HepG2 (cell line): ENCODE results near the gene RMND5A. TPM values are rescaled to one million over a fixed set of nuclear protein-coding genes. Genes with fewer than 3 reads are reported as not detected.

ENCODE experiments used
- ATAC-seq: fragments of 200-7000 bp; cut with Tn5 transposase; 3 replicates; pipeline ENCODE4 v1.9.1; 2020; ENCODE audit warnings: mild to moderate bottlenecking, moderate library complexity
- BruUV-seq: library from RNA; stranded (reverse); fragments of 400-500 nt; replicated peaks from 2 replicates; lab custom pipeline; 2021; lab: Mats Ljungman, UMichigan
- CTCF ChIA-PET: fragments of 300-600 bp; formaldehyde crosslinking; extraction: SDS; loops from one replicate; lab custom pipeline; 2021; ENCODE audit warnings: low total read pairs, inconsistent platforms, low intra/inter-chr PET ratio; lab: Yijun Ruan, JAX
- POLR2A ChIA-PET: fragments of 350-600 bp; sonication (Branson Sonifier 250); formaldehyde crosslinking; loops from one replicate; lab custom pipeline; 2020; ENCODE audit warnings: antibody characterized with exemption, inconsistent platforms; lab: Yijun Ruan, JAX
- DNase-seq: peaks from one replicate; pipeline ENCODE4 v3.0.0-alpha.2; 2015; ENCODE audit warnings: low spot score
- FAIRE-seq: peaks from 3 replicates; lab custom pipeline; 2011; peaks lifted over from hg19 to GRCh38; lab: Jason Lieb, UNC
- H2AFZ ChIP-seq: one replicate; pipeline ENCODE4 v1.6.1; 2011; ENCODE audit warnings: low read length, inconsistent platforms
- H3K27ac ChIP-seq: fragments of 300-600 bp; 3 replicates; pipeline ENCODE4 v1.8.0; 2011; ENCODE audit warnings: mixed run types, mild to moderate bottlenecking, mixed read lengths, low read length, inconsistent platforms; ENCODE audit not compliant: insufficient read depth; ENCODE audit errors: extremely low read length
- H3K27me3 ChIP-seq, 2 experiments: fragments of 200-600 bp in 1 of 2; 2 replicates in 1 of 2; 3 replicates in 1 of 2; pipeline versions ENCODE4 v1.6.0 to v1.8.0; 2011; ENCODE audit warnings: low read length in 2 of 2, mild to moderate bottlenecking in 2 of 2, moderate library complexity in 2 of 2, inconsistent platforms in 1 of 2; ENCODE audit not compliant: insufficient read depth in 2 of 2, control insufficient read depth in 1 of 2
- H3K36me3 ChIP-seq, 2 experiments: fragments of 200-600 bp in 1 of 2; replicated peaks in 1 of 2; 2 replicates in 1 of 2; 3 replicates in 1 of 2; pipeline versions ENCODE4 v1.5.1 to v1.8.0; 2011; ENCODE audit warnings: low read length in 2 of 2, inconsistent platforms in 1 of 2; ENCODE audit not compliant: insufficient read depth in 2 of 2, control insufficient read depth in 1 of 2
- H3K4me1 ChIP-seq: 2 replicates; pipeline ENCODE4 v1.5.1; 2012; ENCODE audit warnings: low read length, inconsistent platforms; ENCODE audit not compliant: insufficient read depth
- H3K4me2 ChIP-seq: 2 replicates; pipeline ENCODE4 v1.6.0; 2011; ENCODE audit warnings: low read depth, low read length, inconsistent platforms
- H3K4me3 ChIP-seq, 3 experiments: fragments of 200-600 bp in 1 of 3; sonication (generic), shearing (Covaris generic) in 1 of 3; replicated peaks in 1 of 3; 2 replicates each; pipeline ENCODE4 v1.5.1; 2011 to 2016; ENCODE audit warnings: low read length in 3 of 3, inconsistent platforms in 2 of 3, low read depth in 2 of 3, mild to moderate bottlenecking in 2 of 3, control low read depth in 1 of 3, mixed read lengths in 1 of 3; ENCODE audit not compliant: insufficient read depth in 1 of 3
- H3K79me2 ChIP-seq: one replicate; pipeline ENCODE4 v1.6.1; 2011; ENCODE audit warnings: low read length, inconsistent platforms; ENCODE audit not compliant: insufficient read depth
- H3K9ac ChIP-seq: 2 replicates; pipeline ENCODE4 v1.6.0; 2011; ENCODE audit warnings: mild to moderate bottlenecking, low read depth, low read length, inconsistent platforms; ENCODE audit not compliant: insufficient read depth
- H3K9me3 ChIP-seq: 2 replicates; pipeline ENCODE4 v1.5.1; 2012; ENCODE audit warnings: mild to moderate bottlenecking, low read length
- H4K20me1 ChIP-seq: 2 replicates; pipeline ENCODE4 v1.6.0; 2011; ENCODE audit warnings: inconsistent platforms, mild to moderate bottlenecking, low read length, moderate library complexity; ENCODE audit not compliant: insufficient read depth
- ADNP ChIP-seq: sonication (generic); formaldehyde crosslinking; IDR thresholded peaks from 2 replicates; pipeline ENCODE4 v1.4.0; 2020; ENCODE audit warnings: missing genetic modification reagents
- ATAD3A ChIP-seq: sonication (generic); formaldehyde crosslinking; IDR thresholded peaks from 2 replicates; pipeline ENCODE4 v1.4.0; 2020; ENCODE audit warnings: missing genetic modification reagents
- EEA1 ChIP-seq: sonication (generic); formaldehyde crosslinking; IDR thresholded peaks from 2 replicates; pipeline ENCODE4 v1.5.1; 2020; ENCODE audit warnings: mild to moderate bottlenecking, missing genetic modification reagents, borderline replicate concordance
- FOXK2 ChIP-seq: fragments of 450-650 bp; IDR thresholded peaks from 2 replicates; pipeline ENCODE4 v1.6.1; 2016
- HMG20A ChIP-seq: IDR thresholded peaks from 2 replicates; pipeline ENCODE4 v1.6.1; 2016; ENCODE audit warnings: borderline replicate concordance
- MED8 ChIP-seq: sonication (generic); formaldehyde crosslinking; IDR thresholded peaks from 2 replicates; pipeline ENCODE4 v1.8.1; 2023; ENCODE audit warnings: mild to moderate bottlenecking, missing genetic modification reagents; ENCODE audit not compliant: insufficient replicate concordance
- MEIS2 ChIP-seq: sonication (generic); formaldehyde crosslinking; IDR thresholded peaks from 2 replicates; pipeline ENCODE4 v1.9.0; 2021; ENCODE audit warnings: mild to moderate bottlenecking, missing genetic modification reagents
- NRL ChIP-seq: sonication (generic); formaldehyde crosslinking; IDR thresholded peaks from 2 replicates; pipeline ENCODE4 v1.5.0; 2020; ENCODE audit warnings: missing genetic modification reagents, mild to moderate bottlenecking, moderate library complexity, borderline replicate concordance
- POLR2A ChIP-seq, 2 experiments: IDR thresholded peaks; 2 replicates each; pipeline ENCODE4 v1.6.1; 2011; ENCODE audit warnings: low read depth in 2 of 2, low read length in 2 of 2, mild to moderate bottlenecking in 1 of 2, moderate library complexity in 1 of 2; ENCODE audit not compliant: insufficient read depth in 1 of 2
- SOX6 ChIP-seq, 2 experiments: fragments of 450-650 bp in 1 of 2; sonication (generic) in 1 of 2; formaldehyde crosslinking in 1 of 2; IDR thresholded peaks; 2 replicates each; pipeline versions ENCODE4 v1.4.0 to v1.6.1; 2017 to 2020; ENCODE audit warnings: antibody characterized with exemption in 1 of 2, mild to moderate bottlenecking in 1 of 2, missing genetic modification reagents in 1 of 2
- STAG1 ChIP-seq: sonication (generic); formaldehyde crosslinking; IDR thresholded peaks from 2 replicates; pipeline ENCODE4 v1.4.0; 2020; ENCODE audit warnings: missing genetic modification reagents
- ZKSCAN8 ChIP-seq: IDR thresholded peaks from 2 replicates; pipeline ENCODE4 v1.6.1; 2016; ENCODE audit warnings: borderline replicate concordance, missing genetic modification reagents, missing compliant biosample characterization
- ZNF383 ChIP-seq: sonication (generic); formaldehyde crosslinking; IDR thresholded peaks from 2 replicates; pipeline ENCODE4 v1.4.0; 2020; ENCODE audit warnings: missing genetic modification reagents, mild to moderate bottlenecking, borderline replicate concordance
- ZNF550 ChIP-seq: sonication (generic); formaldehyde crosslinking; IDR thresholded peaks from 2 replicates; pipeline ENCODE4 v1.4.0; 2020; ENCODE audit warnings: mild to moderate bottlenecking, missing genetic modification reagents, borderline replicate concordance
- WGBS: methylation state at CpG from one replicate; pipeline ENCODE4 v1.1.6; 2017; ENCODE audit warnings: low lambda C conversion rate; 5-methylcytosine and 5-hydroxymethylcytosine counted together
- in situ Hi-C: cut with HindIII; loops from 2 replicates; pipeline ENCODE4 v1.10.0; 2017; ENCODE audit warnings: low pct_unique_long_range_greater_than_20kb; ENCODE audit not compliant: extremely low pct_ligation_motif_present
- intact Hi-C: fragments of 100-400 bp; cut with micrococcal nuclease; formaldehyde crosslinking; loops from one replicate; pipeline ENCODE4 v1.10.0; 2022; ENCODE audit not compliant: unreplicated experiment
- polyA plus RNA-seq, 8 experiments: library from polyadenylated mRNA; depleted of rRNA in 3 of 8; stranded (reverse) in 7 of 8; unstranded in 1 of 8; fragments of >200 nt; fragmentation: Illumina TruSeq in 4 of 8; extraction: Trizol in 4 of 8; gene quantifications; 2 replicates each; pipeline versions ENCODE4 v1.2.1 to v1.2.3, GENCODE V29; 2011 to 2016; ENCODE audit warnings: low read depth in 4 of 8, missing spikeins in 1 of 8, mixed read lengths in 1 of 8; ENCODE audit not compliant: insufficient read depth in 1 of 8
- total RNA-seq, 5 experiments: library from RNA; depleted of rRNA; stranded (reverse); fragments of >200 nt; fragmentation: Illumina TruSeq; extraction: Trizol; gene quantifications; 2 replicates each; pipeline ENCODE4 v1.2.3, GENCODE V29; 2016; ENCODE audit warnings: low read depth in 1 of 5

The RMND5A gene
- total and polyA plus RNA-seq, 2 of the 13 experiments (the other 11 are each of a cell fraction or from before 2014, with no cell fraction given): 31.0 to 66.4 TPM

GRCh38 chr2:86769838-86770237 lies 49.7 kb downstream of the RMND5A start:
- WGBS: 96% methylated on average over 4 of the region's 4 CpGs
- Histone ChIP-seq H3K4me1 (peaks cover 11% of the 10 kb centered on the region), H4K20me1 (no peaks in the 10 kb centered on the region), H3K4me2 (no peak overlapping the region), H3K9me3 (no peaks in the 10 kb centered on the region), H3K36me3 (peaks cover 34 to 91% of the 10 kb centered on the region in 2 experiments), H3K4me3 (no peak overlapping the region)
- intact Hi-C loops: no loop called here
- no peak for ATAC-seq
- DNase-seq: no peak
- FAIRE-seq: no peak
- POLR2A ChIA-PET: no interaction called here
- in situ Hi-C loops: no loop called here
- TF ChIP-seq ADNP (CRISPR knock-in tag): no peak
- TF ChIP-seq ATAD3A (CRISPR knock-in tag): no peak
- no peak for TF ChIP-seq MEIS2 (CRISPR knock-in tag)
- no peak for TF ChIP-seq ZNF383 (CRISPR knock-in tag)
- no peak for TF ChIP-seq POLR2A (IDR thresholded peaks at IDR 0.05; ENCODE audit: insufficient read depth in 1 of 2, low read depth in 2 of 2, low read length in 2 of 2)
- no peak for TF ChIP-seq EEA1 (CRISPR knock-in tag)
- no peak for TF ChIP-seq MED8 (CRISPR knock-in tag)
- TF ChIP-seq ZNF550 (CRISPR knock-in tag): no peak
- no peak for TF ChIP-seq STAG1
- no peak for TF ChIP-seq ZKSCAN8 (CRISPR knock-in tag)
- no peak for TF ChIP-seq SOX6 (IDR thresholded peaks at IDR 0.05)
- TF ChIP-seq SOX6 (CRISPR knock-in tag; IDR thresholded peaks at IDR 0.05): no peak
- TF ChIP-seq FOXK2: no peak
- TF ChIP-seq NRL (CRISPR knock-in tag): no peak
- no peak for TF ChIP-seq HMG20A (CRISPR knock-in tag)
- TF ChIP-seq, all 625 proteins: peak for 0
- CTCF ChIA-PET: no interaction called here
- H2AFZ ChIP-seq: no peak overlapping the region
- no peaks in the 10 kb centered on the region for H3K27me3 ChIP-seq
- no peak overlapping the region for H3K27ac ChIP-seq
- H3K79me2 ChIP-seq: no peaks in the 10 kb centered on the region
- BruUV-seq: no TSS peak
- H3K9ac ChIP-seq: no peak overlapping the region
